K562 (cell line): ENCODE measurements around the gene TPD52L2. TPM values are rescaled to one million over a fixed set of nuclear protein-coding genes. Genes with fewer than 3 reads are reported as not detected.

Source experiments
- CEBPG ChIP-seq, 3 experiments: fragments of 200-800 bp in 1 of 3; sonication (Bioruptor generic) in 1 of 3; sonication (generic) in 1 of 3; formaldehyde crosslinking in 1 of 3; IDR thresholded peaks in 2 of 3; conservative IDR thresholded peaks in 1 of 3; 2 replicates each; pipeline versions ENCODE4 v1.6.1 to v1.8.0; 2016 to 2022; ENCODE audit warnings: missing compliant biosample characterization in 2 of 3, missing genetic modification characterization in 2 of 3, mild to moderate bottlenecking in 1 of 3, missing genetic modification reagents in 1 of 3
- DACH1 ChIP-seq: fragments of 450-650 bp; IDR thresholded peaks from 2 replicates; pipeline ENCODE4 v1.6.1; 2018; ENCODE audit not compliant: partially characterized antibody
- FUS ChIP-seq: fragments of 200-400 bp; formaldehyde crosslinking; optimal IDR thresholded peaks from 2 replicates; pipeline ENCODE3; 2017; ENCODE audit warnings: low read depth, low read length
- NCOA4 ChIP-seq: fragments of 450-650 bp; IDR thresholded peaks from 2 replicates; pipeline ENCODE4 v1.6.1; 2018; ENCODE audit warnings: mild to moderate bottlenecking; ENCODE audit not compliant: partially characterized antibody
- PHB ChIP-seq: fragments of 250-450 bp; sonication (Bioruptor Pico); IDR thresholded peaks from 2 replicates; pipeline ENCODE4 v1.5.0; 2021
- PTBP1 ChIP-seq: fragments of 200-400 bp; formaldehyde crosslinking; IDR thresholded peaks from 2 replicates; pipeline ENCODE4 v1.6.1; 2017; ENCODE audit warnings: low read depth, low read length
- TCF3 ChIP-seq: sonication (generic); formaldehyde crosslinking; IDR thresholded peaks from 2 replicates; pipeline ENCODE4 v1.4.0; 2020; ENCODE audit warnings: mild to moderate bottlenecking, missing genetic modification reagents
- U2AF2 ChIP-seq: fragments of 200-400 bp; formaldehyde crosslinking; optimal IDR thresholded peaks from 2 replicates; pipeline ENCODE3; 2017; ENCODE audit warnings: low read depth, mild to moderate bottlenecking, low read length
- YY1 ChIP-seq, 3 experiments: IDR thresholded peaks; 2 replicates each; pipeline ENCODE4 v1.6.1; 2011; ENCODE audit warnings: low read length in 2 of 3, mild to moderate bottlenecking in 2 of 3, moderate library complexity in 2 of 3, borderline replicate concordance in 1 of 3, control low read depth in 1 of 3, low read depth in 1 of 3; ENCODE audit not compliant: insufficient read depth in 3 of 3, insufficient replicate concordance in 2 of 3, control insufficient read depth in 1 of 3, insufficient read length in 1 of 3; ENCODE audit errors: extremely low read depth in 1 of 3
- ZNF174 ChIP-seq: fragments of 250-450 bp; sonication (Bioruptor Pico); IDR thresholded peaks from 2 replicates; pipeline ENCODE4 v1.4.0; 2020; ENCODE audit warnings: mild to moderate bottlenecking
- ZNF212 ChIP-seq: fragments of 450-650 bp; formaldehyde crosslinking; IDR thresholded peaks from 2 replicates; pipeline ENCODE4 v1.4.0; 2020; ENCODE audit warnings: mild to moderate bottlenecking
- polyA plus RNA-seq, 8 experiments: library from polyadenylated mRNA; depleted of rRNA in 4 of 8; stranded (reverse) in 5 of 8; unstranded in 3 of 8; fragments of >200 nt; fragmentation: Nextera tagmentation in 2 of 8; fragmentation: Illumina TruSeq in 1 of 8; extraction: Ambion mirVana in 2 of 8; extraction: Trizol in 1 of 8; gene quantifications; 2 replicates each; pipeline versions ENCODE4 v1.2.1 to v1.2.3, GENCODE V29; 2011 to 2014; ENCODE audit warnings: inconsistent platforms in 1 of 8, missing spikeins in 1 of 8
- total RNA-seq, 7 experiments: library from RNA; depleted of rRNA in 6 of 7; stranded (reverse); fragments of >200 nt in 6 of 7; fragmentation: Illumina TruSeq in 2 of 7; extraction: Trizol in 2 of 7; gene quantifications; 2 replicates each; pipeline versions ENCODE4 v1.2.1 to v1.2.3, GENCODE V29; 2011 to 2021; ENCODE audit warnings: low replicate concordance in 1 of 7
- TF ChIP-seq, protein P1 (sequence below): fragments of 450-650 bp; IDR thresholded peaks from 2 replicates; pipeline ENCODE4 v1.6.1; 2016; ENCODE audit warnings: borderline replicate concordance
- TF ChIP-seq, protein P2 (sequence below), 2 experiments: fragments of 150-350 bp in 1 of 2; IDR thresholded peaks; 2 replicates each; pipeline ENCODE4 v1.6.1; 2012 to 2016; ENCODE audit warnings: low read depth in 2 of 2, low read length in 2 of 2, mild to moderate bottlenecking in 1 of 2, moderate library complexity in 1 of 2
- TF ChIP-seq, protein P3 (sequence below), 3 experiments: fragments of 200-800 bp in 1 of 3; fragments of 250-450 bp in 1 of 3; fragments of 450-650 bp in 1 of 3; sonication (Bioruptor Pico) in 1 of 3; sonication (Bioruptor generic) in 1 of 3; formaldehyde crosslinking in 1 of 3; IDR thresholded peaks; 2 replicates each; pipeline versions ENCODE4 v1.6.1 to v1.8.0; 2016 to 2022; ENCODE audit warnings: mild to moderate bottlenecking in 2 of 3, missing genetic modification characterization in 2 of 3, missing compliant biosample characterization in 1 of 3, moderate library complexity in 1 of 3

Gene TPD52L2
- total and polyA plus RNA-seq, 9 of the 15 experiments (the other 6 are each of a cell fraction or from before 2014, with no cell fraction given) = 1.9 to 117 (median 74.6) TPM

DNA sequence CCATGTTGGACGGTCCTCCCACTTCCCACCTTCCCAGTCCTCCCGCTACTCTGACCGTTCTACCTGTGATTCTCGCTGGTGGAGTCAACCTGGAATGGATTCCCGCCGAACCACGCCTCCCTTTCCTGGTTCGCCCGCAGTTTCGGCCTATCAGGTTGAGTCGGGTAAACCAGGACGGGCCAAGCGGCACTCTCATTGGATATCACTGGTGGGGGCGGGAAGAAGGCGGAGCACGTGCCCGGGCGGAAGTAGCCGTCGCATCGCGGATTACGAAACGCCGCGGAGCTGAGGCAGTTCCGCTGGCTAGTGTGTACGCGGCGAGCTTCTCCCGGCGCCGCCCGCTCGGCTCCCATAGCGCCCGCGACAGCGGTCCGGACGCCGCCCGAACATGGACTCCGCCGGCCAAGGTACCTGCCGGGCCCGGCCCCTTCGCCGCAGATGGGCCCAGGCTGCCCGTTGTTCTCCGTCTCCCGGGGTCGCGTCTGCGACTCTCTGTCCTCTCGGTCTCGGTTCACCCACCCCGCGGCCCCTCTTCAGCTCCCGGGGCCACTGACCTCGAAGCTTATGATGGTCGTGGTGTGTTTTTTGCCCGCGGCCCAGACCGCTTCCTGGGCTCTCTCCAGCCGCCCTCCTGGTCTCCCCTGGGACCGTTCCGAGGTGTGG, at the start of gene TPD52L2 (continued):
- TF ChIP-seq CEBPG (CRISPR knock-in tag; IDR thresholded peaks at IDR 0.05) (peak; percentile 95), CEBPG (tag; conservative IDR thresholded peaks at IDR 0.05 in 1 of 2, IDR thresholded peaks at IDR 0.05 in 1 of 2) (peak; percentile 83), ZNF174 (CRISPR knock-in tag) (no peak), TCF3 (no peak), FUS (no peak), U2AF2 (no peak), PHB (CRISPR knock-in tag) (no peak), DACH1 (no peak), NCOA4 (no peak), PTBP1 (no peak), ZNF212 (CRISPR knock-in tag) (no peak), YY1 (IDR thresholded peaks at IDR 0.05; ENCODE audit: borderline replicate concordance in 1 of 3, control insufficient read depth in 1 of 3, extremely low read depth in 1 of 3, insufficient read depth in 3 of 3, insufficient read length in 1 of 3, insufficient replicate concordance in 2 of 3, low read depth in 1 of 3, low read length in 2 of 3) (peak; percentile 50 to 86 (median 64))
- TF ChIP-seq, protein P1, sequence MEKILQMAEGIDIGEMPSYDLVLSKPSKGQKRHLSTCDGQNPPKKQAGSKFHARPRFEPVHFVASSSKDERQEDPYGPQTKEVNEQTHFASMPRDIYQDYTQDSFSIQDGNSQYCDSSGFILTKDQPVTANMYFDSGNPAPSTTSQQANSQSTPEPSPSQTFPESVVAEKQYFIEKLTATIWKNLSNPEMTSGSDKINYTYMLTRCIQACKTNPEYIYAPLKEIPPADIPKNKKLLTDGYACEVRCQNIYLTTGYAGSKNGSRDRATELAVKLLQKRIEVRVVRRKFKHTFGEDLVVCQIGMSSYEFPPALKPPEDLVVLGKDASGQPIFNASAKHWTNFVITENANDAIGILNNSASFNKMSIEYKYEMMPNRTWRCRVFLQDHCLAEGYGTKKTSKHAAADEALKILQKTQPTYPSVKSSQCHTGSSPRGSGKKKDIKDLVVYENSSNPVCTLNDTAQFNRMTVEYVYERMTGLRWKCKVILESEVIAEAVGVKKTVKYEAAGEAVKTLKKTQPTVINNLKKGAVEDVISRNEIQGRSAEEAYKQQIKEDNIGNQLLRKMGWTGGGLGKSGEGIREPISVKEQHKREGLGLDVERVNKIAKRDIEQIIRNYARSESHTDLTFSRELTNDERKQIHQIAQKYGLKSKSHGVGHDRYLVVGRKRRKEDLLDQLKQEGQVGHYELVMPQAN = peak; percentile 43; the same call in 1 of the 2 replicates
- TF ChIP-seq, protein P2, sequence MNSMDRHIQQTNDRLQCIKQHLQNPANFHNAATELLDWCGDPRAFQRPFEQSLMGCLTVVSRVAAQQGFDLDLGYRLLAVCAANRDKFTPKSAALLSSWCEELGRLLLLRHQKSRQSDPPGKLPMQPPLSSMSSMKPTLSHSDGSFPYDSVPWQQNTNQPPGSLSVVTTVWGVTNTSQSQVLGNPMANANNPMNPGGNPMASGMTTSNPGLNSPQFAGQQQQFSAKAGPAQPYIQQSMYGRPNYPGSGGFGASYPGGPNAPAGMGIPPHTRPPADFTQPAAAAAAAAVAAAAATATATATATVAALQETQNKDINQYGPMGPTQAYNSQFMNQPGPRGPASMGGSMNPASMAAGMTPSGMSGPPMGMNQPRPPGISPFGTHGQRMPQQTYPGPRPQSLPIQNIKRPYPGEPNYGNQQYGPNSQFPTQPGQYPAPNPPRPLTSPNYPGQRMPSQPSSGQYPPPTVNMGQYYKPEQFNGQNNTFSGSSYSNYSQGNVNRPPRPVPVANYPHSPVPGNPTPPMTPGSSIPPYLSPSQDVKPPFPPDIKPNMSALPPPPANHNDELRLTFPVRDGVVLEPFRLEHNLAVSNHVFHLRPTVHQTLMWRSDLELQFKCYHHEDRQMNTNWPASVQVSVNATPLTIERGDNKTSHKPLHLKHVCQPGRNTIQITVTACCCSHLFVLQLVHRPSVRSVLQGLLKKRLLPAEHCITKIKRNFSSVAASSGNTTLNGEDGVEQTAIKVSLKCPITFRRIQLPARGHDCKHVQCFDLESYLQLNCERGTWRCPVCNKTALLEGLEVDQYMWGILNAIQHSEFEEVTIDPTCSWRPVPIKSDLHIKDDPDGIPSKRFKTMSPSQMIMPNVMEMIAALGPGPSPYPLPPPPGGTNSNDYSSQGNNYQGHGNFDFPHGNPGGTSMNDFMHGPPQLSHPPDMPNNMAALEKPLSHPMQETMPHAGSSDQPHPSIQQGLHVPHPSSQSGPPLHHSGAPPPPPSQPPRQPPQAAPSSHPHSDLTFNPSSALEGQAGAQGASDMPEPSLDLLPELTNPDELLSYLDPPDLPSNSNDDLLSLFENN (IDR thresholded peaks at IDR 0.05; ENCODE audit: low read depth in 2 of 2, low read length in 2 of 2) = no peak
- TF ChIP-seq, protein P3, sequence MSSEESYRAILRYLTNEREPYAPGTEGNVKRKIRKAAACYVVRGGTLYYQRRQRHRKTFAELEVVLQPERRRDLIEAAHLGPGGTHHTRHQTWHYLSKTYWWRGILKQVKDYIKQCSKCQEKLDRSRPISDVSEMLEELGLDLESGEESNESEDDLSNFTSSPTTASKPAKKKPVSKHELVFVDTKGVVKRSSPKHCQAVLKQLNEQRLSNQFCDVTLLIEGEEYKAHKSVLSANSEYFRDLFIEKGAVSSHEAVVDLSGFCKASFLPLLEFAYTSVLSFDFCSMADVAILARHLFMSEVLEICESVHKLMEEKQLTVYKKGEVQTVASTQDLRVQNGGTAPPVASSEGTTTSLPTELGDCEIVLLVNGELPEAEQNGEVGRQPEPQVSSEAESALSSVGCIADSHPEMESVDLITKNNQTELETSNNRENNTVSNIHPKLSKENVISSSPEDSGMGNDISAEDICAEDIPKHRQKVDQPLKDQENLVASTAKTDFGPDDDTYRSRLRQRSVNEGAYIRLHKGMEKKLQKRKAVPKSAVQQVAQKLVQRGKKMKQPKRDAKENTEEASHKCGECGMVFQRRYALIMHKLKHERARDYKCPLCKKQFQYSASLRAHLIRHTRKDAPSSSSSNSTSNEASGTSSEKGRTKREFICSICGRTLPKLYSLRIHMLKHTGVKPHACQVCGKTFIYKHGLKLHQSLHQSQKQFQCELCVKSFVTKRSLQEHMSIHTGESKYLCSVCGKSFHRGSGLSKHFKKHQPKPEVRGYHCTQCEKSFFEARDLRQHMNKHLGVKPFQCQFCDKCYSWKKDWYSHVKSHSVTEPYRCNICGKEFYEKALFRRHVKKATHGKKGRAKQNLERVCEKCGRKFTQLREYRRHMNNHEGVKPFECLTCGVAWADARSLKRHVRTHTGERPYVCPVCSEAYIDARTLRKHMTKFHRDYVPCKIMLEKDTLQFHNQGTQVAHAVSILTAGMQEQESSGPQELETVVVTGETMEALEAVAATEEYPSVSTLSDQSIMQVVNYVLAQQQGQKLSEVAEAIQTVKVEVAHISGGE (CRISPR knock-in tag; IDR thresholded peaks at IDR 0.05) = peak; percentile 87 to 97 (median 97)
